DMS153 treated with DMSO at 0.1 percent for 48 hours (cell line): Measurements from ENCODE around the gene UBE2D2.
"Not testable (repeated sequence)": the region's sequence is repeated elsewhere in the genome, so short reads cannot be mapped to it uniquely, and the experiment has no call there.

Experiments used
- DNase-seq: peaks from one replicate; lab custom pipeline; 2025; ENCODE audit not compliant: unreplicated experiment; lab: John Stamatoyannopoulos, UW

UBE2D2 gene

GRCh38 chr5:139546593-139546992, 14.5 kb upstream of the UBE2D2 start:
- not testable (repeated sequence) for DNase-seq

DNA sequence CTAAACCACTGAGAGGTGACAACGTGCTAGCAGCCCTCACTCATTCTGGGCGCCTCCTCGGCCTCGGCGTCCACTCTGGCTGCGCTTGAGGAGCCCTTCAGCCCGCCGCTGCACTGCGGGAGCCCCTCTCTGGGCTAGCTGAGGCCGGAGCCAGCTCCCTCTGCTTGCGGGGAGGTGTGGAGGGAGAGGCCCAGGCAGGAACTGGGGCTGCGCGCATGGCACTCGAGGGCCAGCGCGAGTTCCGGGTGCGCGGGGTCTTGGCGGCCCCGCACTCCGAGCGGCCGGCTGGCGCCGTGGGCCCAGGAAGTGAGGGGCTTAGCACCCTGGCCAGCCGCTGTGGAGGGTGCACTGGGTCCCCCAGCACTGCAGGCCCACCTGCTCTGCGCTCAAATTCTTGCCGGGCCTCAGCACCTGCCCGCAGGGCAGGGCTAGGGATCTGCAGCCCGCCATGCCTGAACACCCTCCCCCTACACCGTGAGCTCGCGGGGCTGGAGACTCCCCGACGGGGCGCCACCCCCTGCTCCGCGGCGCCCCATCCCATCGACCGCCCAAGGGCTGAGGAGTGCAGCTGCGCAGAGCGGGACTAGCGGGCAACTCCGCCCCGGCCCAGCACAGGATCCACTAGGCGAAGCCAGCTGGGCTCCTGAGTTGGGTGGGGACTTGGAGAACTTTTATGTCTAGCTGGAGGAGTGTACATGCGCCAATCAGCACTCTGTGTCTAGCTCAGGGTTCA, 11.8 kb upstream of the UBE2D2 start:
- no peak for DNase-seq

DNA sequence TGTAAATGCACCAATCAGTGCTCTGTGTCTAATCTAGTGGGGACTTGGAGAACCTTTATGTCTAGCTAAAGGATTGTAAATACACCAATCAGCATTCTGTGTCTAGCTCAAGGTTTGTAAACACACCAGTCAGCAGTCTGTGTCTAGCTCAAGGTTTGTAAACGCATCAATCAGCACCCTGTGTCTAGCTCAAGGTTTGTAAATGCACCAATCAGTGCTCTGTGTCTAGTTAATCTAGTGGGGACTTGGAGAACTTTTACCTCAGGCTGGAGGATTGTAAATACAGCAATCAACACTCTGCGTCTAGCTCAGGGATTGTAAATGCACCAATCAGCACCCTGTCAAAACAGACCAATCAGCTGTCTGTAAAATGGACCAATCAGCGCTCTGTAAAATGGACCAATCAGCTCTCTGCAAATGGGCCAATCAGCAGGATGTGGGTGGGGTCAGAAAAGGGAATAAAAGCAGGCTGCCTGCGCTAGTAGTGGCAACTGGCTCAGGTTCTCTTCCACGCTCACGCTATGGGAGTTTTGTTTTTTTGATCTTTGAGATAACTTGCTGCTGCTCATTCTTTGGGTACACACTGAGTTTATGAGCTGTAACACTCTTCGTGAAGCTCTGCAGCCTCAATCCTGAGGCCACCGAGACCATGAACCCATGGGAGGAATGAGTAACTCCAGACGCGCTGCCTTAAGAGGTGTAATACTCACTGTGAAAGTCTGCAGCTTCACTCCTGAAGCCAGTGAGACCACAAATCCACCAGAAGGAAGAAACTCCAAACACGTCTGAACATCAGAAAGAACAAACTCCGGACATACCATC, 10.9 kb upstream of the UBE2D2 start:
- not testable (repeated sequence) for DNase-seq

GRCh38 chr5:139551191-139551889, 9.8 kb upstream of the UBE2D2 start:
- no peak for DNase-seq

GRCh38 chr5:139552893-139553575, 8.1 kb upstream of the UBE2D2 start:
- no peak for DNase-seq

- no peak for DNase-seq
These were observed 6.9 kb upstream of the UBE2D2 start for GRCh38 chr5:139554264-139554663.

- no peak for DNase-seq
These were observed 3.3 kb upstream of the UBE2D2 start for GRCh38 chr5:139557811-139558210.

DNA sequence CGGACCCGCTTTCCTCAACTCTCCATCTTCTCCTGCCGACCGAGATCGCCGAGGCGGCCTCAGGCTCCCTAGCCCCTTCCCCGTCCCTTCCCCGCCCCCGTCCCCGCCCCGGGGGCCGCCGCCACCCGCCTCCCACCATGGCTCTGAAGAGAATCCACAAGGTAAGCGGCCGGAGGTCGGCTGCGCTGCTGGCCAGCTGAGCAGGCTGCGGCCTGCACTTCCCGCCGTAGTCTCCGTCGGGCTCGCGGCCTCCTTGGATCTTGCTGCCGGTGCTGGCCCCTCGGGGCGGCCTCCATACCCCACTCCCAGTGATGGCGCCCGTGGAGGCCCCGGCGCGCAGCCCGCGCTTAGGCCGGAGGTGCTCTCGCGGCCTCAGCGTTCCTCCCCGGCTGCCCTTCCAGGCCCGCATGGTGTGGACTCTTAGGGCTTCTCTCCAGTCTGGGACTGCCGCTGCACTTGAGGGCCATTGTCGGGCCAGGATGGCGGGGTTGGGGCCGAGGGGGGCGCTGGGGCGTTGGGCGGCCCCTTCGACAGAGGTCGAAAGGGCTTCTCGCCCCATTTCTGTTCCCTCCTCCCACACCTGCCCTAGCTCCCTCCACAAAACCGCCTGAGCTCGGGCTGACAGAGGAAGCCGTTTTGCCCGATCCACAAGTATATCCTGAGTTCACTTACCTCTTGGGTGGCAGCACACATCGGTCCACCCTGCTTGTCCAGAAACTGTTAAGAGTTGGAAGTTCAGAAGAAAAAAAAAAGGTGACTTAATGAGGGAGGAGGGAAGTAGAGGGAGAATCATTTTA, 714 bp downstream of the UBE2D2 start:
- DNase-seq = no peak

- DNase-seq = no peak
These were observed 1.7 kb downstream of the UBE2D2 start for GRCh38 chr5:139562847-139563246.

DNA sequence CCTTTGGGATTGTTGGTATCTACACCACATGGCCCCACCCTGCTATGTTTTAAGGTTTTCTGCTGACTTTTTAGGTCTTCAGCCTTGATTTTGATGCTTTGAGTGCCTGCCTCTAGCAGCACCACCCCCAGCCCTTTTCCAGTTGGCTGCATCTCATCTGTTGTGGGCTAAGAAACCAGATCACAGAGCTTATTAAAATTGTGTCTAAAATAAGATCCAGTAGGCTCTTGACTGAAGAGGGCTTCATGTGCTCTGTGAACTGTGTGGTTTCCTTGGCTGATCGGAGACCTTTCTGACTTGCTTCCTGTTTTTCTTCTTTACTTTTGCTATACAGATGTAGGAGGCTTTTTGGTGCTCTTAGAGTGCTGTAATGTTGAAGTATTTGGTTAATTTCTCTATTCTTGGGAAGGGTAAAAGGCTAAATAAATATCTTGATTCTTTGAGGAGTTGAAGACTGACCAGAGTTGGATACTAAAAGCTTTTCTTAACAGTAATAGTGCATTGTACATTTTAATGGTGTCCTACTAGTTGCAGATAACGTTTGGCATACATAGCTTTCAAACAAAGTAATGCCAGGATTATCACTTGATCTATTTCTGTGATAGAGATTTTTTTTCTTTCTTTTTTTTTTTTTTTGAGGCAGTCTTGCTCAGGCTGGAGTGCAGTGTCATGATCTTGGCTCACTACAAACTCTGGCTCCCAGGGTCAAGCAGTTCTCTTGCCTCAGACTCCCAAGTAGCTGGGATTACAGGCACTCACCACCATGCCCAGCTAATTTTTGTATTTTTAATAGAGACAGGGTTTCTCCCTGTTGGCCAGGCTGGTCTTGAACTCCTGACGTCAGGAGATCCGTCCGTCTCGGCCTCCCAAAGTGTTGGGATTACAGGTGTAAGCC, 4.5 kb downstream of the UBE2D2 start:
- DNase-seq = no peak

DNA sequence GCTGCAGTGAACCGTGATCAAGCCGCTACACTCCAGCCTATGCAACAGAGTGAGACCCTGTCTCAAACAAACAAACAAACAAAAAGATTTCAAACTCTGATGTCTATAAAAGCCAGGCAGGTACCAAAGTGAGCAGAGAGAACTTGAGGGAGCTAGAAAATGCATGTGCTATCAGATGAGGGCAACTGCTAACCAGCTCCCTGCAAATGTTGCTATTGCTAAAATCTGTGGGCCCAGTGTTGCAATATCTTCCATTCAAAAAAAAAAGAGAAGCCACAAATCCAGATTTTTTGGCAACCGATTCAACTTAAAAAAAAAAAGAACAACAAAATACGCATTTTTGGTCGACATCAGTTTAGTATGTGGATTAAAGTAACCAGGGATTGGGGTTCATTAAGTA, 5.5 kb downstream of the UBE2D2 start:
- no peak for DNase-seq

DNA sequence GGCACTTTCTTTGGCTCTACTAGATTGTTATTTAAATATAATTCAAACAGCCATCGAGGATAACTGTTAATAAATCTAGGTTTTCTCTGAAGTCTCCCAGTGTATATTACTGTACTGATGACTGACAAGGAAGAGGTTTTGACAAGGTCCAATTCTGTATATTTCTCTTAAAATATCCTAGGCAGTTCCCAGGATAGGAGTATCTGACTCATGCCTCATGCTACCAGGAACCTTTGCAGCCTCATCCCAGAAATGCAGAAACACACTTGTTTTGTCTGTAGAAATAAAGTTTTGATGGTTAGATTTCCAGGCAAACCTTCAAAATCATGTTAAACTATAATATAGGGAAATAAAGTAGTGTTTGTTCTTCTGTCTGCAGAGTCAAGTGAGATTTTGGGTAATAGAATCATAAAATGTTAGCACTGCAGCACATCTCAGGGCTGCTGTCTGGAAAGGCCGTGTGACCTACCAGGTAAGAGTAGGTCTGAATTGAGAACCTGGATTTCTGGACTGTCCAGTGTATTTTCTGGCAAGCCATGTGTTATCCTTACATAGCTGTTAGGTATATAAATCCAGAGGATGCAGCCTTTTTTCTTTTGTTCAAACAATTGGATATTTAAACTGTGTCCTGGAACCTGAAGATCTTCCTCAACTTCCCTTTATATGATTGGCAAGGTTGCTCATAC, 8.3 kb downstream of the UBE2D2 start:
- DNase-seq = no peak

DNA sequence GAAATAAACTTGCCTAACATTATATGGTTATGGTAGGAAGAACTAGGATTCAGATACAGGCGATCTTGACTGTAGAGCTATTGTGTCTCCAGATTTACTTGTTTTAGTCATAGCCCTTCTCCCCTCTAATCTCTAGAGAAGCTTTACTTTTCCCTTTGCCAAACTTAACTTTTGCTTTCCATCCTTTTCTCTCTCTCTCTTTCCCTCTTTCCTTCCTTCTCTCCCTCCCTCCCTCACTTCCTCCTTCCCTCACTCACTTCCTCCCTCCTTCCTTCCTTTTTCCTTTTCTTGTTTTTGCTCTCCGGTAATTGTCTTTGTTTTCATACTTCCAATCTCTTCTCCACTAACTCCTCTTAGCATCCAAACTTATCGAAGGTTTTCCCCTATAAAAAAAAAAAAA, 10.4 kb downstream of the UBE2D2 start:
- DNase-seq = no peak

GRCh38 chr5:139571966-139572365, 10.8 kb downstream of the UBE2D2 start:
- no peak for DNase-seq

DNA sequence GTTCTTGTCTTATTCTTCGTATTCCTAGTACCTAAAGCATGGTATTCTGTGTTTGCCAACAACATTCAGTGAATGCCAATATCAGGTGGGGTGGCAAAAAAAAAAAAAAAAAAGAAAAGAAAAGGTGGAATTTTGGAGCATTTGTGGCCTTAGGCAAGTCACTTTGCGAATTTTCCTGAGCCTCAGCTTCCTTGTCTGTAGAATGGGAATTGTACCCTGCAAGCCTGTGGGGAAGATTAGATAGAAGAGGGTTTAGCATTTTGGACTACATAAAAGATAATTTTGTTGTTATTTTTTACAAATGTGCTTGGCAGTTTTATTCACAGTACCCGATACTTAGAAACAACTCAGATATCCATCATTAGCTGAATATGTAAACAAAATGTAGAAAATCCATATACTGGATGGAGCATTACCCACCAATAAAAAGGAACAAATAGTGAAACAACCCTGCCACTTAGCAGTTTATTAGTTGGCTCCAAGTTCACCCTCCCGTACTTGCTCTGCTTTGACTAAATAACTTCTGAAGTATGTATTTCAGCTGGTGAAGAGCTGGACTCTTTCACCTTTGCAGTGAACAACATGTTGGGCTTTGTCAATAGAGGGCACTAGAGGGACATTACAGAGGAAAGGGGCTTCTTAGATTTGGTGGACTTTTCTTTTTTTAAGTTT, 13.6 kb downstream of the UBE2D2 start:
- no peak for DNase-seq

DNA sequence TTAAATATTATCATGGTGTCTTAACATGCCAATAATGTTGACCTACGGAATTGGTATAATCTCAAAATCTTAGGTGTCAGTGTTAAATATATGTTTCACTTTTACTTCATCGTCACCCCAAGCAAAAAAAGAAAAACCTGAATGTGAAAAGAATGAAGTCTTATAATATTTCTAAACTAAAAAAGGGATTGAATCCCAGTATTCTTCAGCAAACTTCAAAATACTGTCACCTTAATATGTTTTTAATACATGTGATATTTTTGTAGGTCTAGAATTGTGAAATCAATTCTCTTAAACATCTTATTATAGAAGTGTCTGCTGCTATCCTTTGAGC, 14.1 kb downstream of the UBE2D2 start:
- no peak for DNase-seq

- DNase-seq = no peak
These were observed 14.6 kb downstream of the UBE2D2 start for GRCh38 chr5:139575751-139576150.

GRCh38 chr5:139577689-139578290, 16.7 kb downstream of the UBE2D2 start:
- DNase-seq = no peak
